ENCODE results near the gene OTOGL.

DNA sequence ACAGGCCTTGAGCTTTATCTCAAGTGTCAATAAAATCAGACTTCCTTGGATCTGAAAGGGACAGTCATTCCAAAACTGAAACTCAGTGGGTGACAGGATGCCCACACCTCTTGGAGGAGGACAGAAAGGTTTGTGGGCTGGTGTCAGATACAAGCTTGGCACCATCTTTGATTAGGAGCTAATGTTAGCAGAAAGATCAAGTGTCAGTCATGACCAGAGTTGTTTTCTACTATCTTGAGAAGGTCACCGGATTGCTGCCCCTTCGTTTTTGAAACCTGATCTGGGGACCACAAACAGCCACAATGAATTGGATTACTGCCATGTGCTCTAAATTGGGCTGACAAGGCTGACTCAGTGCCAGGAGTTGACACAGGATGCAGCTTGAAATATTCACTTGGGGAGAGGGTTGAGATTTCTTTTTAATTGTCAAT is 88.3 kb downstream of the OTOGL start:
- TF ChIP-seq EP300 (IDR thresholded peaks at IDR 0.05): no peak
- TF ChIP-seq, protein P1, sequence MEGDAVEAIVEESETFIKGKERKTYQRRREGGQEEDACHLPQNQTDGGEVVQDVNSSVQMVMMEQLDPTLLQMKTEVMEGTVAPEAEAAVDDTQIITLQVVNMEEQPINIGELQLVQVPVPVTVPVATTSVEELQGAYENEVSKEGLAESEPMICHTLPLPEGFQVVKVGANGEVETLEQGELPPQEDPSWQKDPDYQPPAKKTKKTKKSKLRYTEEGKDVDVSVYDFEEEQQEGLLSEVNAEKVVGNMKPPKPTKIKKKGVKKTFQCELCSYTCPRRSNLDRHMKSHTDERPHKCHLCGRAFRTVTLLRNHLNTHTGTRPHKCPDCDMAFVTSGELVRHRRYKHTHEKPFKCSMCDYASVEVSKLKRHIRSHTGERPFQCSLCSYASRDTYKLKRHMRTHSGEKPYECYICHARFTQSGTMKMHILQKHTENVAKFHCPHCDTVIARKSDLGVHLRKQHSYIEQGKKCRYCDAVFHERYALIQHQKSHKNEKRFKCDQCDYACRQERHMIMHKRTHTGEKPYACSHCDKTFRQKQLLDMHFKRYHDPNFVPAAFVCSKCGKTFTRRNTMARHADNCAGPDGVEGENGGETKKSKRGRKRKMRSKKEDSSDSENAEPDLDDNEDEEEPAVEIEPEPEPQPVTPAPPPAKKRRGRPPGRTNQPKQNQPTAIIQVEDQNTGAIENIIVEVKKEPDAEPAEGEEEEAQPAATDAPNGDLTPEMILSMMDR (IDR thresholded peaks at IDR 0.05): no peak
- no peak for TF ChIP-seq POLR2AphosphoS5 (IDR thresholded peaks at IDR 0.05)
- TF ChIP-seq POLR2A (IDR thresholded peaks at IDR 0.05): no peak

Measured in suprapubic skin (tissue), 4 donors.